GM21447 (cell line): ENCODE results near the gene SYCP3.

Source experiments
- ATAC-seq: cut with Tn5 transposase; IDR thresholded peaks from one replicate; pipeline ENCODE4 v1.9.1; 2021; ENCODE audit not compliant: unreplicated experiment

Gene SYCP3

DNA sequence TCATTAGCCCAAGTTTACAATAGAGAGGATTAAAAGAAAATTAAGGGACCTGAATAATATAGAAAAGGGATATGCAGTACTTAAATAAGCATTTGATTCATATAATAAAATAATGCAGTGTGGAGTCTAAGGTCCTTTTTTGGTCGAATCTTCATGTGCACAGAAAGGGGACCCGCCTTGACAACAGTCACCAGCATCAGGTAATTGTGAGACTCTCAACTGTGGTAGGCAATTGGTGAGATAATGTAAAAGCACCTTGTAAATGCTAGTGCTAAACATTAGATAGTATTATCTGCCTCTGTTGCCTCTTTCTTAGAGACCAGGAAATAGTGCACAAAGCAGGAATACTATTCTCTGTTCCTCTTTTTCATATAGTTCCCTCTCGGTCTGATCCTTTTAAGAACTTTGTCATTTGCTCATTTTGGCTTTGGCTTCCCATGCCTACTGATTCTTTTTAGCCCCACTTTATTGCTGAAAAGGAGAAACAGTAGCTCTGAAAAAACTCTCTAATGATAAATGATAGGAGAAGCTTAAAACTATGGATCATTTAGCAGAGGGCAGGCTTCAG is 24.3 kb downstream of the SYCP3 start:
- ATAC-seq = no peak

DNA sequence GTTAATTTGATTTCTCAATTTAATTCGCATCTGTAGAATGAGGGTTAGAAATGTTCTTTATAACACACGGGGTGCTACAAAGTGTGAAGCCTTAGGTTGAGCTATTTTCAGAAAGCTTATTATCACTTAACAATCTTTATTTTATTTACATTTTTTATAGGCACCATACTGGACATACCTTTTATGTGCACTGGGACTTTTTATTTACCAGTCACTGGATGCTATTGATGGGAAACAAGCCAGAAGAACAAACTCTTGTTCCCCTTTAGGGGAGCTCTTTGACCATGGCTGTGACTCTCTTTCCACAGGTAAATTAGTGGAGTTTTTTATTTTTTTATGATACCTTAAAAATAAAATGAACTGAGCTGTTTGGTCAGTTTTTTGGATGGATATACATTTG is 25.3 kb downstream of the SYCP3 start:
- ATAC-seq = no peak

DNA sequence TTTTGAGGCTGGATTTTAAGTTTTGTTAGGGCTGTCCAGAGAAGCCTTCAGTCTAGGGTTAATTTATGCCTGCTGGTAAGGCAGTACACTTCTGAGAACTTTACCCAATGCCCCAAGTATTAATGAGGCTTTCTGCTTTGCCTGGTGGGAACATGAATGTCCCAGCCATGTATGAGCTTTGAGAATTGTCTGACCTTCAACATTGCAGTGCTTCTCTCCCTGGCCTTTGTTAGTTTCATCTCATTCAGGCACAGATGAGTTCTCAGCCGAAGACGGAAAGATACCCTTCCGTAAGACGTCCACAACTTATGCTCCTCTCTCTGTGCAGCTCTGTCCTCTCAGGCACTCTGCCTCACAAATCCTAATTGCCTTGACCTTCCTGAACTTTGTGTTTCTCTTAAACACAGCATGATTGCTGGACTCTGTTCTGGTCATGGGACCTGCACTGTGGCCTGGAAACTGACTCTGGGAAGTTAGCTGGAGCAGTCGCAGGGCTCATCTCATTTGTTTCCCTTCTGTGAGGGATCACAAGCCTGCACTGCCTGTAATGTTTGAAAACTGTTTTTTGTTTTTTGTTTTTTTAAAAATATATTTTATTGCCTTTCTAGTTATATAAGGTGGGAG is 26.1 kb downstream of the SYCP3 start:
- ATAC-seq = no peak

- no peak for ATAC-seq
Observed at GRCh38 chr12:101710288-101710687, 29.0 kb downstream of the SYCP3 start.

GRCh38 chr12:101707131-101707782 is 32.0 kb downstream of the SYCP3 start:
- no peak for ATAC-seq

DNA sequence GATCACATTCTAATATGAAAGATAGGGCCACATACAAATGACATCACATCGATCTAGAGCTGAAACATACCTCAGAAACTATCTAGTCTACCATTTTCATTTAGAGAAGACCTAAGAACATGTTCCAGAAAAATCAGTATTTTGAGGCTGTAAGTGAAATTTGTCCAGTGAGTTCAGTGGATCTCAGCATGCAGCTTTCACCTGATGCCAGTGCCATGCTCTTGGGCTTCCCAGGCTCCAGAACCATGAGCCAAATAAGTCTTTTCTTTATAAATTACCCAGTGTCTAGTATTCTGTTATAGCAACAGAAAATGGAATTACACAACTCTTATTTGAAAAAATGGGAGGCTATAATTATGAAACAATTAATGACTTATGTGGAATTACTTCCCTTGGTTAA is 32.9 kb downstream of the SYCP3 start:
- ATAC-seq = no peak

GRCh38 chr12:101703487-101703886 is 35.8 kb downstream of the SYCP3 start:
- no peak for ATAC-seq

GRCh38 chr12:101700299-101700820 is 38.9 kb downstream of the SYCP3 start:
- no peak for ATAC-seq

DNA sequence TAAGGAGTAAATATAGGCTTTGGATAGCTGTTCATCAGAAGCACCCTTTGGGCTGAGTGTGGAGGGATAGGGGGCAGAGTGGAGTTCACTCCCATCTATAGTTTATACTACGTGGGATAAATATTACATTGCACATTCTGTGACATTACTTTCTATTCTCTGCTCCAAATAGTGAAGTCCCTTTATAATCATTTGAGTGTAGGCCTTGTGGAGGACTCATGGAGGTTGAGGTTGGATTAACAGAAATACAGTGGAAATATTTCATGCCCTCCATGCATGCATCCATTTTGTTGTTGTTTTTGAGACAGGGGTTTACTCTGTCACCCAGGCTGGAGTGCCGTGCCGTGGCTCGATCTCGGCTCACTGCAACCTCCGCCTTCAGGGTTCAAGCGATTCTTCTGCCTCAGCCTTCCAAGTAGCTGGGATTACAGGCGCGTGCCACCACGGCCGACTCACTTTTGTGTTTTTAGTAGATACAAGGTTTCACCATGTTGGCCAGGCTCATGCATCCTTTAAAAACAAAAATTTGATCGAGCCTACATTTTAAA is 40.4 kb downstream of the SYCP3 start:
- no peak for ATAC-seq

- ATAC-seq = peak; percentile 26
Observed at GRCh38 chr12:101697930-101698799, 41.1 kb downstream of the SYCP3 start.

DNA sequence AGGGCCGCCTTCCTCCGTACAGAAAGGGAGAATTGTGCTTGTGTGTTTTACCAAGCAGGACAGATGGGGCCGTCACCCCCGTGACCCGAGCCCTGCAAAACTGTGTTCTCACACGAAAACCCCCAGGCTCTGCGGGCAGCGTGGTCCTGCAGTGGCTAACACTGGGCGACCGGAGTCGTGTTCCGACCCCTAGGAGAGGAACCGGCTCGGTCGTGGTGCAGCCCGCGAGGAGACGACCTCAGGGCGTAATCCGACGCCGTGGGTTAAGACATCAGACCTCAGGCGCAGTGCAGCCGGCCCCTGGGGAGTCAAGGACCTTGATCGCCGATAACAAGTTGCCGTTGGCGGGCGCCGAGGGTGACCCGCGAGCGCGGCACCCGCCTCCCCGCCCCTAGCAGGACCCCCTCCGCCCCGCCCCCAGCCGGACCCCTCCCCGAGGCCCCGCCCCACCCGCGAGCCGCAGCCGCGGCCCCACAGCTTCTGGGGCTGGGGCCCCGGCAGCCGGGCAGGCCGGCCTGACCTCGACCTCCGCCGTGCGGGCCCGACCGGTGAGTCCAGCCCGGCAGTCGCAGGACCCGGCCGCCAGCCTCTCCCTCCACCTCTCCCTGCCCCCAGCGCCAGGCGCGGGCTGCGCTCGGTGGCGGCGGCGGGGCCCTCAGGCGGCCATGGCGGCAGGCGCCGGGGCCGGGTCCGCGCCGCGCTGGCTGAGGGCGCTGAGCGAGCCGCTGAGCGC is 41.9 kb downstream of the SYCP3 start, which contains the start of gene CHPT1:
TSS of gene CHPT1 (plus strand) at position 444 of the 733 bp plus-strand sequence. CDS start at position 666, 222 bp downstream.
- peak; percentile 58 for ATAC-seq

GRCh38 chr12:101696251-101697196 is 42.7 kb downstream of the SYCP3 start:
- peak; percentile 45 for ATAC-seq

- no peak for ATAC-seq
Observed at GRCh38 chr12:101695706-101696105, 43.6 kb downstream of the SYCP3 start.

GRCh38 chr12:101694986-101695385 is 44.3 kb downstream of the SYCP3 start:
- ATAC-seq = no peak

DNA sequence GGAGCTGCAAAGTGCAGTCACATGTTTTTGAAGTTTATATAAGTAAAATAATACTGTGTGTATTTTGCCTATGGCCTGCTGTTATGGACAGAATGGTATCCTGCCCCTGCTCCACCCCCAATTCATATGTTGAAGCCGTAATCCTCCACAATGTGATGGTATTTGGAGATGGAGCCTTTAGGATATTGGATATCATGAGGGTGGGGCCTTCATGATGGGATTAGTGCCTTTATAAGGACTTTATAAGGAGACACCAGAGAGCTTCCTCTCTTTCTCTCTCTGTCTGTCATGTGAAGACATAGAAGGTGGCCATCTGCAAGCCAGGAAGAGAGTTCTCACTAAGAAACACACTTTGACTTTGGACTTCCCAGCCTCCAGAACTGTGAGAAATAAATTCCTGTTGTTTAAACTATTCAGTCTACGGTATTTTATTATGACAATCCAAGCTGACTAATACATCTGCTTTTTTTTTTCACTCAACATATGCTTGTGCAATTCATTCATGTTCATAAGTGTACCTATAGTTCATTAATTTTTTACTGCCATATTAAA is 44.9 kb downstream of the SYCP3 start:
- ATAC-seq = no peak

GRCh38 chr12:101691503-101692096 is 47.7 kb downstream of the SYCP3 start:
- ATAC-seq = no peak

- ATAC-seq = no peak
Observed at GRCh38 chr12:101690544-101691098, 48.6 kb downstream of the SYCP3 start.

GRCh38 chr12:101686176-101686575 is 53.1 kb downstream of the SYCP3 start:
- ATAC-seq = no peak
